ENCODE results near the gene OTULINL.

Gene OTULINL

DNA sequence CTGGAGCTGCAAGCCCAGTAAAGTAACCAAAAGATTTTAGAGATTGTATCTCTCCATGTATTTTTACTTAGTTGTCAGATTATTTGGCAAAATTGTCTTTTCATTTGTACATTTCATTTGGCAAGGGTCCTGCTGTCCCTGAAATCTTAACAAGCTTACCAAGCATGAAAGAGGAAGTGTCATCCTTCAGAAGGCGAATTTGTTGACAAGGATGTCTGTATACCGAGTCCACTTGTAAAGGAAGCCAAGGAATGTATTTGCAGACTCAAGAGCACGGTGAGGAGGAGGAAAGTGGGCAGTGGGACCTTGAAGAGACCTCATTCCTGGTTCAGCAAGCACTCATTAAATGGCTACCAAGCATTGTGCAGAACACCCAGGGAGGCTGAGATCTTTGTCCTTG, 7.5 kb upstream of the OTULINL start:
- H3K4me2 ChIP-seq (ENCODE audit: low read depth, low read length, poor library complexity, severe bottlenecking) = no peak overlapping the region

GRCh38 chr5:14574891-14575508, 6.6 kb upstream of the OTULINL start:
- Histone ChIP-seq H3K36me3 (ENCODE audit: insufficient read depth, low read length) (no peaks in the 10 kb centered on the region), H3K9me3 (ENCODE audit: insufficient read depth, low read depth, low read length) (0 out of 2 replicates have a peak, but pooled peaks cover 3% of the 10 kb centered on the region), H3K4me1 (ENCODE audit: insufficient read depth, low read length, poor library complexity, severe bottlenecking) (no peaks in the 10 kb centered on the region), H4K20me1 (ENCODE audit: insufficient read depth, low read length, poor library complexity, severe bottlenecking) (no peaks in the 10 kb centered on the region), H3K4me3 (ENCODE audit: low read length, poor library complexity, severe bottlenecking) (no peak overlapping the region), H3K79me2 (ENCODE audit: insufficient read depth, low read length) (no peaks in the 10 kb centered on the region), H3K4me2 (ENCODE audit: low read depth, low read length, poor library complexity, severe bottlenecking) (no peak overlapping the region), H3K27me3 (ENCODE audit: insufficient read depth, low read length, poor library complexity, severe bottlenecking) (no peaks in the 10 kb centered on the region), H3K9ac (ENCODE audit: low read depth, low read length, poor library complexity, severe bottlenecking) (no peak overlapping the region), H3F3A (ENCODE audit: low read depth) (no peaks in the 10 kb centered on the region), H3K9me2 (replicated peaks; ENCODE audit: low read depth, low read length) (no peaks in the 10 kb centered on the region), H2AFZ (ENCODE audit: low read length) (no peak overlapping the region)
- TF ChIP-seq EZH2phosphoT487 (IDR thresholded peaks at IDR 0.05; ENCODE audit: borderline replicate concordance) (no peak), CTCF (conservative IDR thresholded peaks at IDR 0.05; ENCODE audit: low read length) (no peak)

More for the DNA sequence above, 7.5 kb upstream of the OTULINL start:
- no peaks in the 10 kb centered on the region for H3K4me1 ChIP-seq (ENCODE audit: insufficient read depth, low read length, poor library complexity, severe bottlenecking)
- no peaks in the 10 kb centered on the region for H4K20me1 ChIP-seq (ENCODE audit: insufficient read depth, low read length, poor library complexity, severe bottlenecking)
- no peaks in the 10 kb centered on the region for H3K27me3 ChIP-seq (ENCODE audit: insufficient read depth, low read length, poor library complexity, severe bottlenecking)
- no peaks in the 10 kb centered on the region for H3K36me3 ChIP-seq (ENCODE audit: insufficient read depth, low read length)
- H3K79me2 ChIP-seq (ENCODE audit: insufficient read depth, low read length) = no peaks in the 10 kb centered on the region
- H3K4me3 ChIP-seq (ENCODE audit: low read length, poor library complexity, severe bottlenecking) = no peak overlapping the region
- no peak overlapping the region for H3K9ac ChIP-seq (ENCODE audit: low read depth, low read length, poor library complexity, severe bottlenecking)
- TF ChIP-seq CTCF (conservative IDR thresholded peaks at IDR 0.05; ENCODE audit: low read length) (no peak), EZH2phosphoT487 (IDR thresholded peaks at IDR 0.05; ENCODE audit: borderline replicate concordance) (no peak)
- 0 out of 2 replicates have a peak overlapping the region, but pooled peaks have one; percentile 9 for H2AFZ ChIP-seq (ENCODE audit: low read length)
- H3F3A ChIP-seq (ENCODE audit: low read depth) = no peaks in the 10 kb centered on the region
- H3K9me3 ChIP-seq (ENCODE audit: insufficient read depth, low read depth, low read length) = 0 out of 2 replicates have a peak, but pooled peaks cover 3% of the 10 kb centered on the region
- no peaks in the 10 kb centered on the region for H3K9me2 ChIP-seq (replicated peaks; ENCODE audit: low read depth, low read length)

GRCh38 chr5:14576206-14576605, 5.4 kb upstream of the OTULINL start:
- Histone ChIP-seq H4K20me1 (ENCODE audit: insufficient read depth, low read length, poor library complexity, severe bottlenecking) (no peaks in the 10 kb centered on the region), H3K4me3 (ENCODE audit: low read length, poor library complexity, severe bottlenecking) (no peak overlapping the region), H3K9me2 (replicated peaks; ENCODE audit: low read depth, low read length) (no peaks in the 10 kb centered on the region), H3K9ac (ENCODE audit: low read depth, low read length, poor library complexity, severe bottlenecking) (no peak overlapping the region), H3K4me1 (ENCODE audit: insufficient read depth, low read length, poor library complexity, severe bottlenecking) (peaks cover 10% of the 10 kb centered on the region), H3K36me3 (ENCODE audit: insufficient read depth, low read length) (no peaks in the 10 kb centered on the region), H3K27me3 (ENCODE audit: insufficient read depth, low read length, poor library complexity, severe bottlenecking) (no peaks in the 10 kb centered on the region), H3K4me2 (ENCODE audit: low read depth, low read length, poor library complexity, severe bottlenecking) (no peak overlapping the region), H3K79me2 (ENCODE audit: insufficient read depth, low read length) (no peaks in the 10 kb centered on the region), H3F3A (ENCODE audit: low read depth) (no peaks in the 10 kb centered on the region), H2AFZ (ENCODE audit: low read length) (no peak overlapping the region), H3K9me3 (ENCODE audit: insufficient read depth, low read depth, low read length) (0 out of 2 replicates have a peak, but pooled peaks cover 3% of the 10 kb centered on the region)
- TF ChIP-seq CTCF (conservative IDR thresholded peaks at IDR 0.05; ENCODE audit: low read length) = no peak
- TF ChIP-seq EZH2phosphoT487 (IDR thresholded peaks at IDR 0.05; ENCODE audit: borderline replicate concordance) = no peak

Measured in Loucy (cell line).